ENCODE results near the gene GRP. TPM values are rescaled to one million over a fixed set of nuclear protein-coding genes. Genes with fewer than 3 reads are reported as not detected.

Gene GRP
- total and polyA plus RNA-seq, 2 of the 4 experiments (the other 2 are of a cell fraction): not detected

- Histone ChIP-seq H2AK9ac (replicated peaks; ENCODE audit: low read depth, low read length, poor library complexity) (no peak overlapping the region), H3K4me2 (ENCODE audit: low read depth, low read length) (no peak overlapping the region), H4K91ac (ENCODE audit: insufficient read depth, low read depth, low read length) (no peak overlapping the region), H3K4ac (ENCODE audit: low read depth, low read length) (no peak overlapping the region), H2BK15ac (ENCODE audit: low read depth, low read length) (no peak overlapping the region), H3K56ac (ENCODE audit: extremely low read depth, insufficient read depth, low read length) (no peak overlapping the region), H3K4me1 (ENCODE audit: control insufficient read depth, insufficient read depth, low read length) (no peaks in the 10 kb centered on the region), H3K4me3 (ENCODE audit: insufficient read depth, low read depth, low read length) (no peak overlapping the region), H3K18ac (ENCODE audit: low read depth, low read length) (no peak overlapping the region), H3K14ac (replicated peaks; ENCODE audit: low read depth, low read length) (no peak overlapping the region), H3K23ac (ENCODE audit: low read depth, low read length) (no peak overlapping the region), H2AFZ (replicated peaks; ENCODE audit: low read length, poor library complexity) (no peak overlapping the region), H3K9me3 (ENCODE audit: control insufficient read depth, insufficient read depth, low read length) (peaks cover 11% of the 10 kb centered on the region), H3K36me3 (ENCODE audit: control insufficient read depth, insufficient read depth, low read length) (no peaks in the 10 kb centered on the region), H3K27me3 (ENCODE audit: control insufficient read depth, insufficient read depth, low read length) (peaks cover 77% of the 10 kb centered on the region), H3K9ac (ENCODE audit: low read depth, low read length) (no peak overlapping the region), H2BK20ac (ENCODE audit: low read depth, low read length) (no peak overlapping the region), H2BK5ac (ENCODE audit: low read depth, low read length, poor library complexity, severe bottlenecking) (no peak overlapping the region), H4K5ac (ENCODE audit: low read depth, low read length) (no peak overlapping the region), H3K9me1 (ENCODE audit: insufficient read depth, low read length) (no peaks in the 10 kb centered on the region), H4K8ac (ENCODE audit: low read depth in 2 of 2, low read length in 2 of 2) (no peak overlapping the region), H3K79me1 (ENCODE audit: low read depth in 1 of 2, low read length in 2 of 2) (no peaks in the 10 kb centered on the region), H4K20me1 (ENCODE audit: insufficient read depth, low read length) (no peaks in the 10 kb centered on the region), H2BK120ac (ENCODE audit: low read depth, low read length) (no peak overlapping the region), H3K27ac (ENCODE audit: insufficient read depth, low read length) (no peak overlapping the region), H2AK5ac (ENCODE audit: low read depth, low read length) (no peak overlapping the region)
- ATAC-seq (ENCODE audit: low read depth) (no peak), DNase-seq (no peak)
- no CpG with 5 or more reads among the region's 5 CpGs for WGBS, 2 experiments (ENCODE audit: extremely low coverage in 2 of 2, insufficient read length in 1 of 2)
- ChIA-PET CTCF (no interaction called here), POLR2A (ENCODE audit: unreplicated experiment) (no interaction called here)
- intact Hi-C loops (cut with micrococcal nuclease): no loop called here
- BruUV-seq (replicated peaks): no TSS peak
- dilution Hi-C loops (cut with HindIII; ENCODE audit: low sequenced_read_pairs, unreplicated experiment): no loop called here
- TF ChIP-seq FOS (IDR thresholded peaks at IDR 0.05; ENCODE audit: low read depth, low read length): no peak
- TF ChIP-seq CTCF (conservative IDR thresholded peaks at IDR 0.05; ENCODE audit: low read depth, low read length): no peak
- no peak for TF ChIP-seq POLR2A (IDR thresholded peaks at IDR 0.05; ENCODE audit: low read depth, low read length)
- TF ChIP-seq RAD21 (IDR thresholded peaks at IDR 0.05; ENCODE audit: low read length): no peak
- TF ChIP-seq CEBPB (IDR thresholded peaks at IDR 0.05; ENCODE audit: low read depth, low read length): no peak
- no peak for TF ChIP-seq NFE2L2 (IDR thresholded peaks at IDR 0.05; ENCODE audit: low read depth, low read length)
- TF ChIP-seq CHD1 (IDR thresholded peaks at IDR 0.05; ENCODE audit: low read depth, low read length): no peak
- TF ChIP-seq MXI1 (IDR thresholded peaks at IDR 0.05; ENCODE audit: borderline replicate concordance, low read depth, low read length): no peak
- TF ChIP-seq RFX5 (IDR thresholded peaks at IDR 0.05; ENCODE audit: low read depth, low read length): no peak
- in situ Hi-C loops (cut with MboI; ENCODE audit: low sequenced_read_pairs): no loop called here
Measured at GRCh38 chr18:59278793-59279192, 58.8 kb downstream of the GRP start.
